KMS-11 (cell line): ENCODE measurements around the gene RNF38.
"Not testable (repeated sequence)": the region's sequence is repeated elsewhere in the genome, so short reads cannot be mapped to it uniquely, and the experiment has no call there.

ENCODE experiments used
- H2AFZ ChIP-seq: fragments of 200-600 bp; sonication (generic); 2 replicates; pipeline ENCODE4 v1.6.1; 2016; ENCODE audit warnings: antibody characterized with exemption, mixed run types, low read depth
- H3K27ac ChIP-seq: fragments of 200-600 bp; sonication (generic); 2 replicates; pipeline ENCODE4 v1.6.1; 2016; ENCODE audit warnings: mild to moderate bottlenecking, mixed run types
- H3K27me3 ChIP-seq: fragments of 200-600 bp; sonication (generic); 2 replicates; pipeline ENCODE4 v1.6.1; 2017; ENCODE audit warnings: mild to moderate bottlenecking, low read depth, mixed run types, moderate library complexity; ENCODE audit not compliant: insufficient read depth
- H3K36me3 ChIP-seq: fragments of 200-600 bp; sonication (generic); 2 replicates; pipeline ENCODE4 v1.6.1; 2017; ENCODE audit warnings: mild to moderate bottlenecking, mixed run types; ENCODE audit not compliant: insufficient read depth
- H3K4me1 ChIP-seq: fragments of 200-600 bp; sonication (generic); 2 replicates; pipeline ENCODE4 v1.6.1; 2016; ENCODE audit warnings: mild to moderate bottlenecking, low read depth, mixed run types; ENCODE audit not compliant: poor library complexity, severe bottlenecking
- H3K4me2 ChIP-seq: fragments of 200-600 bp; sonication (generic); 2 replicates; pipeline ENCODE4 v1.7.0; 2016; ENCODE audit warnings: mild to moderate bottlenecking, mixed run types
- H3K4me3 ChIP-seq: fragments of 200-600 bp; sonication (generic); IDR thresholded peaks from 2 replicates; pipeline ENCODE4 v1.6.1; 2017; ENCODE audit warnings: low read depth, low read length, mixed read lengths; ENCODE audit not compliant: insufficient read depth
- H3K79me2 ChIP-seq: fragments of 200-600 bp; sonication (generic); 2 replicates; pipeline ENCODE4 v1.6.1; 2016; ENCODE audit warnings: low read depth, mixed run types; ENCODE audit not compliant: insufficient read depth
- H3K9ac ChIP-seq: fragments of 200-600 bp; sonication (generic); 2 replicates; pipeline ENCODE4 v1.6.1; 2016; ENCODE audit warnings: mild to moderate bottlenecking, mixed run types
- H4K20me1 ChIP-seq: fragments of 200-600 bp; sonication (generic); 2 replicates; pipeline ENCODE4 v1.6.1; 2016; ENCODE audit warnings: mild to moderate bottlenecking, mixed run types; ENCODE audit not compliant: insufficient read depth
- TF ChIP-seq, protein P1 (sequence below): fragments of 200-600 bp; sonication (generic); conservative IDR thresholded peaks from 2 replicates; pipeline ENCODE4 v1.6.1; 2017; ENCODE audit warnings: low read depth, mild to moderate bottlenecking, antibody characterized with exemption, low read length, moderate library complexity, mixed read lengths

RNF38 gene

DNA sequence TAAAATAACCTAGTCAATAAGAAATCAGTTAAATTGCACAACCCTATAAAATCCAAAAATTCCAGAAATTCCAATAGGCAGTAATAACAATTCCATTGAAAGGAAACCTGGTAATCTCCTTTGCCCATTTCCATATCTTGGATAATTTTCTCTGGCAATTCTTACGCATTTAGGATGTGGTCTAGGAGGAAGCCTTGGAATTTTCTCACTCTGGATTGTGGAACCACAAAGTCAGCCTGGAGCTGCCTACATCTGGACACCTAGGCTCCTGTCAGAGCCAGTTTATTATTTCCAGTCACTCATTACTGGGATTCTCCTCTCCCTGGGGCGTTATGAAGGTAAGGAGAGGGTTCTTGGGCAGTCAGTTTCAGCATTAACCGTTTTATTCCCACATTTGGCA, 101.5 kb downstream of the RNF38 start:
- Histone ChIP-seq H3K27ac (no peak overlapping the region), H3K4me2 (no peak overlapping the region), H3K27me3 (no peaks in the 10 kb centered on the region), H2AFZ (no peak overlapping the region), H3K4me1 (no peaks in the 10 kb centered on the region), H3K4me3 (no peak overlapping the region), H3K36me3 (no peaks in the 10 kb centered on the region), H4K20me1 (no peaks in the 10 kb centered on the region), H3K79me2 (no peaks in the 10 kb centered on the region), H3K9ac (no peak overlapping the region)
- TF ChIP-seq, protein P1, sequence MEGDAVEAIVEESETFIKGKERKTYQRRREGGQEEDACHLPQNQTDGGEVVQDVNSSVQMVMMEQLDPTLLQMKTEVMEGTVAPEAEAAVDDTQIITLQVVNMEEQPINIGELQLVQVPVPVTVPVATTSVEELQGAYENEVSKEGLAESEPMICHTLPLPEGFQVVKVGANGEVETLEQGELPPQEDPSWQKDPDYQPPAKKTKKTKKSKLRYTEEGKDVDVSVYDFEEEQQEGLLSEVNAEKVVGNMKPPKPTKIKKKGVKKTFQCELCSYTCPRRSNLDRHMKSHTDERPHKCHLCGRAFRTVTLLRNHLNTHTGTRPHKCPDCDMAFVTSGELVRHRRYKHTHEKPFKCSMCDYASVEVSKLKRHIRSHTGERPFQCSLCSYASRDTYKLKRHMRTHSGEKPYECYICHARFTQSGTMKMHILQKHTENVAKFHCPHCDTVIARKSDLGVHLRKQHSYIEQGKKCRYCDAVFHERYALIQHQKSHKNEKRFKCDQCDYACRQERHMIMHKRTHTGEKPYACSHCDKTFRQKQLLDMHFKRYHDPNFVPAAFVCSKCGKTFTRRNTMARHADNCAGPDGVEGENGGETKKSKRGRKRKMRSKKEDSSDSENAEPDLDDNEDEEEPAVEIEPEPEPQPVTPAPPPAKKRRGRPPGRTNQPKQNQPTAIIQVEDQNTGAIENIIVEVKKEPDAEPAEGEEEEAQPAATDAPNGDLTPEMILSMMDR, result no peak

DNA sequence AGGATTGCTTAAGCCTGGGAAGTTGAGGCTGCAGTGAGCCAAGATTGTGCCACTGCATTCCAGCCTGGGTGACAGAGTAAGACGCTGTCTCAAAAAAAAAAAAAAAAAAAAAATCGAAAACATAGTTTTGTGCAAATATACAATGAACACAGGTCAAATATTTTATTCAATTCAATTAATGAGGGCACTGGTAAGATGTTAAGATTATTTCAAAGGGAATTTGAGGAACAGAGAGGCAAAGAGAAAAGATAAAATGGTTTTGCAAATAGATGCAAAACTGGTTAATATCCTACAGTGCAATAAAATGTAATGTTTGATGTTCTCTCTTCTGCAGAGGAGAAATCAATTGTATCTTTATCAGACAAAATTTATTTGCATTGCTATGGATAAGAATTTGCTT, 102.3 kb downstream of the RNF38 start:
- Histone ChIP-seq H2AFZ (no peak overlapping the region), H3K4me1 (no peaks in the 10 kb centered on the region), H3K79me2 (no peaks in the 10 kb centered on the region), H3K4me2 (no peak overlapping the region), H3K4me3 (no peak overlapping the region), H3K36me3 (no peaks in the 10 kb centered on the region), H3K27me3 (no peaks in the 10 kb centered on the region), H3K9ac (no peak overlapping the region), H3K27ac (no peak overlapping the region), H4K20me1 (no peaks in the 10 kb centered on the region)
- TF ChIP-seq, protein P1, result no peak

DNA sequence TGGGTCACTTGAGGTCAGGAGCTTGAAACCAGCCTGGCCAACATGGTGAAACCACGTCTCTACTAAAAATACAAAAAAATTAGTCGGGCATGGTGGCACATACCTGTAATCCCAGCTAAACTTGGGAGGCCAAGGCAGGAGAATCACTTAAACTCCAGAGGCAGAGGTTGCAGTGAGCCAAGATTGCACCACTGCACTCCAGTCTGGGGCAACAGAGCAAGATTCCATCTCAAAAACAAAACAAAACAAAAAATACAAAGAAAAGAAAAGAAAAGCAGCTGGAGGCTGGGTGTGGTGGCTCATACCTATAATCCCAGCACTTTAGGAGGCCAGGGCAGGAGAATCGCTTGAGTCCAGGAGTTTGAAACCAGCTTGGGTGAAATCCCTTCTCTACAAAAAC, 105.1 kb downstream of the RNF38 start:
- not testable (repeated sequence) for H3K4me1 ChIP-seq, H3K9ac ChIP-seq, H3K4me2 ChIP-seq, H3K79me2 ChIP-seq, H4K20me1 ChIP-seq, H3K4me3 ChIP-seq, H3K27me3 ChIP-seq, H3K36me3 ChIP-seq, H3K27ac ChIP-seq, H2AFZ ChIP-seq

DNA sequence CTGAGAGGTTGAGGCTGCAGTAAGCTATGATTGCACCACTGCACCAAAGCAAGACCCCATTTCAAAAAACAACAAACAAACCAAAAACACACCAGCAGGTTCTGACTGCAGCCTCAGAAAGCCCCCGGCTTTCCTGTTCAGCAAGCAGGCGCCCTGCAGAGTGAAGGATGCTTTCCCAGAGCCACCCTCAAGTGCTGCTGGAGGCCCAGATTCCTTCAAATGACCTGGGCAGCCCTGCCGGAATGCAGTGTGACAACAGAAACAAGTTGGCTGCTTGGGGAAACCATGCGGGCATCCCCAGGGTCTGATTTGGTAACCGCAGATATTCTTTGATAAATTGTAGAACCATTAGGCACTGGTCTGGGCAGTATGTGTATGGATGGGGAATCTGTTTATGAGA, 106.2 kb downstream of the RNF38 start:
- no peak overlapping the region for H3K4me3 ChIP-seq
- no peaks in the 10 kb centered on the region for H3K79me2 ChIP-seq
- no peak overlapping the region for H3K27ac ChIP-seq
- H3K4me1 ChIP-seq, result no peaks in the 10 kb centered on the region
- H3K36me3 ChIP-seq, result no peaks in the 10 kb centered on the region
- no peaks in the 10 kb centered on the region for H3K27me3 ChIP-seq
- no peak overlapping the region for H2AFZ ChIP-seq
- H3K9ac ChIP-seq, result no peak overlapping the region
- H4K20me1 ChIP-seq, result no peaks in the 10 kb centered on the region
- TF ChIP-seq, protein P1, result no peak
- H3K4me2 ChIP-seq, result no peak overlapping the region

DNA sequence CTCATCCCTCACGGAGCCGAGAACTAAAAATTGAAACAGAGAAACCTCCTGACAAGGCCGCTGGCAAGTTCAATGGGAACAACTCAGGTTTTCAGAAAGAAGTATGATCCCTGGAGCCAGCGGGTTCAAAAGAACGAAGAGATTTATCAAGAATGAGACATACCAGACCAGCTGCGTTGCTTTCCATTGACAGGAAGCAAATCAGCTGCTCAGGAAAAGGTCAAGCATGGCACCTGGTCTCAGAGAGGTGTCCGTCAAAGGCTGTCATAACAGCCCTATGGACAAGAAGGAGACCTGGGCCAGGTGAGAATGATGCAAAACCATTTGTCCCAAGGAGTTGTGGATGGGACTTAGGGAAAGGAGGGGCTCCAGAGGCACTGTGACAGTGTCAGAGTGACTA, 106.9 kb downstream of the RNF38 start:
- H2AFZ ChIP-seq, result no peak overlapping the region
- no peaks in the 10 kb centered on the region for H3K36me3 ChIP-seq
- no peaks in the 10 kb centered on the region for H3K27me3 ChIP-seq
- H3K4me3 ChIP-seq, result no peak overlapping the region
- H3K27ac ChIP-seq, result no peak overlapping the region
- no peak overlapping the region for H3K9ac ChIP-seq
- H4K20me1 ChIP-seq, result no peaks in the 10 kb centered on the region
- H3K4me1 ChIP-seq, result no peaks in the 10 kb centered on the region
- no peak overlapping the region for H3K4me2 ChIP-seq
- no peaks in the 10 kb centered on the region for H3K79me2 ChIP-seq
- TF ChIP-seq, protein P1, result no peak
